ENCODE data around the gene PDE6A. TPM values are rescaled to one million over a fixed set of nuclear protein-coding genes. Genes with fewer than 3 reads are reported as not detected.
"Not testable (repeated sequence)": the region's sequence is repeated elsewhere in the genome, so short reads cannot be mapped to it uniquely, and the experiment has no call there.

Gene PDE6A
- total RNA-seq, 2 experiments from 2014 or later: not detected

GRCh38 chr5:149863176-149863575 lies 81.4 kb downstream of the PDE6A start:
- ChIA-PET CTCF (ENCODE audit: unreplicated experiment) (no interaction called here), POLR2A (no interaction called here)

GRCh38 chr5:149860801-149861322 lies 83.7 kb downstream of the PDE6A start:
- Histone ChIP-seq H4K20me1 (ENCODE audit: insufficient read depth, low read length) (no peaks in the 10 kb centered on the region), H3K9me2 (ENCODE audit: insufficient read depth, low read length) (no peaks in the 10 kb centered on the region), H3K4me2 (ENCODE audit: low read length) (peak overlapping the region; percentile 63), H3K36me3 (ENCODE audit: insufficient read depth, low read length) (no peaks in the 10 kb centered on the region), H3K4me1 (ENCODE audit: insufficient read depth, low read length, poor library complexity, severe bottlenecking) (peaks cover 26% of the 10 kb centered on the region), H2AFZ (ENCODE audit: low read length) (peak overlapping the region; percentile 78), H3K4me3 (ENCODE audit: low read depth, low read length, poor library complexity, severe bottlenecking) (peak overlapping the region; percentile 24), H3K9me3 (ENCODE audit: low read length) (no peaks in the 10 kb centered on the region), H3K79me2 (ENCODE audit: insufficient read depth, low read depth, low read length) (no peaks in the 10 kb centered on the region), H3K27ac (ENCODE audit: low read depth, low read length, poor library complexity, severe bottlenecking) (peak overlapping the region; percentile 52)
- DNase-seq (ENCODE audit: low spot score): peak; percentile 78
- TF ChIP-seq EZH2phosphoT487 (IDR thresholded peaks at IDR 0.05; ENCODE audit: borderline replicate concordance, low read depth, low read length): no peak
- TF ChIP-seq CTCF (conservative IDR thresholded peaks at IDR 0.05; ENCODE audit: low read length): no peak
- POLR2A ChIA-PET: interaction anchor here (1.0 to 1.1 kb wide), 2 partner anchors 11 to 487 kb away, joined by 3 to 4 read pairs; no protein-coding TSS in a partner anchor
- BruUV-seq (replicated peaks): no TSS peak
- CTCF ChIA-PET (ENCODE audit: unreplicated experiment): interaction anchor here (1.2 kb wide), 1 partner anchor 8 kb away, joined by 3 read pairs; no protein-coding TSS in a partner anchor
- intact Hi-C loops (cut with micrococcal nuclease; ENCODE audit: unreplicated experiment): loop anchor here (5.0 kb wide), 1 partner anchor 101 kb away; the partner anchor contains the start of gene SLC26A2

More at GRCh38 chr5:149863176-149863575, 81.4 kb downstream of the PDE6A start:
- no peak for TF ChIP-seq EZH2phosphoT487 (IDR thresholded peaks at IDR 0.05; ENCODE audit: borderline replicate concordance, low read depth, low read length)
- no peak for TF ChIP-seq CTCF (conservative IDR thresholded peaks at IDR 0.05; ENCODE audit: low read length)
- Histone ChIP-seq H4K20me1 (ENCODE audit: insufficient read depth, low read length) (no peaks in the 10 kb centered on the region), H2AFZ (ENCODE audit: low read length) (no peak overlapping the region), H3K4me2 (ENCODE audit: low read length) (no peak overlapping the region), H3K9me2 (ENCODE audit: insufficient read depth, low read length) (no peaks in the 10 kb centered on the region), H3K4me1 (ENCODE audit: insufficient read depth, low read length, poor library complexity, severe bottlenecking) (peaks cover 26% of the 10 kb centered on the region), H3K4me3 (ENCODE audit: low read depth, low read length, poor library complexity, severe bottlenecking) (no peak overlapping the region), H3K79me2 (ENCODE audit: insufficient read depth, low read depth, low read length) (no peaks in the 10 kb centered on the region), H3K27ac (ENCODE audit: low read depth, low read length, poor library complexity, severe bottlenecking) (no peak overlapping the region), H3K36me3 (ENCODE audit: insufficient read depth, low read length) (no peaks in the 10 kb centered on the region), H3K9me3 (ENCODE audit: low read length) (no peaks in the 10 kb centered on the region)
- no TSS peak for BruUV-seq (replicated peaks)
- intact Hi-C loops (cut with micrococcal nuclease; ENCODE audit: unreplicated experiment): loop anchor here (5.0 kb wide), 1 partner anchor 99 kb away; the partner anchor contains the start of gene SLC26A2
- no peak for DNase-seq (ENCODE audit: low spot score)

GRCh38 chr5:149859746-149860145 lies 84.8 kb downstream of the PDE6A start:
- TF ChIP-seq EZH2phosphoT487 (IDR thresholded peaks at IDR 0.05; ENCODE audit: borderline replicate concordance, low read depth, low read length): no peak
- TF ChIP-seq CTCF (conservative IDR thresholded peaks at IDR 0.05; ENCODE audit: low read length): no peak
- CTCF ChIA-PET (ENCODE audit: unreplicated experiment): no interaction called here
- H3K4me1 ChIP-seq (ENCODE audit: insufficient read depth, low read length, poor library complexity, severe bottlenecking): peaks cover 26% of the 10 kb centered on the region
- intact Hi-C loops (cut with micrococcal nuclease; ENCODE audit: unreplicated experiment): loop anchor here (5.0 kb wide), 1 partner anchor 103 kb away; the partner anchor contains the start of gene SLC26A2
- H3K9me3 ChIP-seq (ENCODE audit: low read length): no peaks in the 10 kb centered on the region
- H3K4me3 ChIP-seq (ENCODE audit: low read depth, low read length, poor library complexity, severe bottlenecking): no peak overlapping the region
- no peak for DNase-seq (ENCODE audit: low spot score)
- H4K20me1 ChIP-seq (ENCODE audit: insufficient read depth, low read length): no peaks in the 10 kb centered on the region
- no peaks in the 10 kb centered on the region for H3K9me2 ChIP-seq (ENCODE audit: insufficient read depth, low read length)
- H3K36me3 ChIP-seq (ENCODE audit: insufficient read depth, low read length): no peaks in the 10 kb centered on the region
- H3K79me2 ChIP-seq (ENCODE audit: insufficient read depth, low read depth, low read length): no peaks in the 10 kb centered on the region
- H3K27ac ChIP-seq (ENCODE audit: low read depth, low read length, poor library complexity, severe bottlenecking): no peak overlapping the region
- no TSS peak for BruUV-seq (replicated peaks)
- no peak overlapping the region for H2AFZ ChIP-seq (ENCODE audit: low read length)
- H3K4me2 ChIP-seq (ENCODE audit: low read length): no peak overlapping the region
- POLR2A ChIA-PET: no interaction called here

GRCh38 chr5:149858481-149858880 lies 86.1 kb downstream of the PDE6A start:
- H3K9me3 ChIP-seq (ENCODE audit: low read length); H3K4me2 ChIP-seq (ENCODE audit: low read length); H4K20me1 ChIP-seq (ENCODE audit: insufficient read depth, low read length); H2AFZ ChIP-seq (ENCODE audit: low read length); H3K4me3 ChIP-seq (ENCODE audit: low read depth, low read length, poor library complexity, severe bottlenecking); BruUV-seq (replicated peaks); H3K36me3 ChIP-seq (ENCODE audit: insufficient read depth, low read length); CTCF ChIA-PET (ENCODE audit: unreplicated experiment); intact Hi-C loops (cut with micrococcal nuclease; ENCODE audit: unreplicated experiment); H3K27ac ChIP-seq (ENCODE audit: low read depth, low read length, poor library complexity, severe bottlenecking); H3K79me2 ChIP-seq (ENCODE audit: insufficient read depth, low read depth, low read length); H3K9me2 ChIP-seq (ENCODE audit: insufficient read depth, low read length); DNase-seq (ENCODE audit: low spot score): not testable (repeated sequence)
- H3K4me1 ChIP-seq (ENCODE audit: insufficient read depth, low read length, poor library complexity, severe bottlenecking): peaks cover 26% of the 10 kb centered on the region
- POLR2A ChIA-PET: interaction anchor here (1.2 kb wide), 1 partner anchor 8 kb away, joined by 3 read pairs; no protein-coding TSS in a partner anchor

All from OCI-LY7 (cell line).